ENCODE measurements around the gene TNC. TPM values are rescaled to one million over a fixed set of nuclear protein-coding genes. Genes with fewer than 3 reads are reported as not detected.

Gene TNC
- total and polyA plus RNA-seq, 10 of the 15 experiments (the other 5 are each of a cell fraction or from before 2014, with no cell fraction given): 0.05 to 4.2 (median 0.14) TPM

DNA sequence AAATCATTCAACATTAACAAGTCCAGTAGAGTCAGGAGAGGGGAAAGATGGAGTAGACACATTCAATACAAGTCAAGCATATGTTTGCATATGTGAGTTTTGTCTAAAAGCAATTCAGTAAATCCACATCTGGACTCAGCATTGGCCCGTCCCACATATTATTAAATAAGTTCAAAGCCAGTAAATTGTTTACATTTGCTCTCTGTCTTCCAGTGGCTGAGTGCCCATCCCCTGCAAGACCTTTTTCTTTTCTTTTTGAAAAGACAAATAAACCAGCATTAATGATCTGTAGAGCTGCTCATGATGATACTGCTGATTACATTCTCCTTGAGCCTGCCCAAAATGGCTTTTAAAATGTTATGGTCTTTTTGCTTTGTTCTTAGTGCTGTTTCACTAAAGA is 71.1 kb downstream of the TNC start:
- 0% methylated on average over 1 of the region's 1 CpG for WGBS (ENCODE audit: insufficient coverage, insufficient replicate concordance, low lambda C conversion rate, missing lambda C conversion rate)
- ChIA-PET RAD21 (ENCODE audit: unreplicated experiment) (no interaction called here), SMC1A (ENCODE audit: uncharacterized antibody, unreplicated experiment) (no interaction called here), POLR2A (no interaction called here), CTCF (no interaction called here)
- no peaks in the 10 kb centered on the region for H3K36me3 ChIP-seq (ENCODE audit: control insufficient read depth in 2 of 2, insufficient read depth in 2 of 2, low read length in 1 of 2)
- H2AFZ ChIP-seq (ENCODE audit: control insufficient read depth, low read depth, low read length): no peak overlapping the region
- H3K4me1 ChIP-seq (ENCODE audit: control insufficient read depth, insufficient read depth, low read length): peaks cover 3% of the 10 kb centered on the region; the same call in 1 of the 2 replicates
- no peak overlapping the region for H3K9ac ChIP-seq (ENCODE audit: control insufficient read depth, insufficient read depth, low read length)
- intact Hi-C loops (cut with micrococcal nuclease; ENCODE audit: unreplicated experiment): no loop called here
- no TSS peak for BruUV-seq (replicated peaks)
- ATAC-seq (no peak), DNase-seq (ENCODE audit: low read depth, low spot score) (no peak), FAIRE-seq (no peak)
- H3K79me2 ChIP-seq (ENCODE audit: control insufficient read depth, insufficient read depth, low read length): no peaks in the 10 kb centered on the region
- TF ChIP-seq IKZF1 (conservative IDR thresholded peaks at IDR 0.05) (no peak), CBX3 (IDR thresholded peaks at IDR 0.05; ENCODE audit: borderline replicate concordance, low read depth) (no peak), PAX5 (IDR thresholded peaks at IDR 0.05; ENCODE audit: borderline replicate concordance, low read depth, low read length) (no peak), EZH2 (IDR thresholded peaks at IDR 0.05; ENCODE audit: borderline replicate concordance, control insufficient read depth, low read depth, low read length) (no peak), NFXL1 (IDR thresholded peaks at IDR 0.05; ENCODE audit: borderline replicate concordance) (no peak), BMI1 (IDR thresholded peaks at IDR 0.05; ENCODE audit: borderline replicate concordance) (no peak), HDGF (IDR thresholded peaks at IDR 0.05) (no peak)
- TF ChIP-seq, protein P1, sequence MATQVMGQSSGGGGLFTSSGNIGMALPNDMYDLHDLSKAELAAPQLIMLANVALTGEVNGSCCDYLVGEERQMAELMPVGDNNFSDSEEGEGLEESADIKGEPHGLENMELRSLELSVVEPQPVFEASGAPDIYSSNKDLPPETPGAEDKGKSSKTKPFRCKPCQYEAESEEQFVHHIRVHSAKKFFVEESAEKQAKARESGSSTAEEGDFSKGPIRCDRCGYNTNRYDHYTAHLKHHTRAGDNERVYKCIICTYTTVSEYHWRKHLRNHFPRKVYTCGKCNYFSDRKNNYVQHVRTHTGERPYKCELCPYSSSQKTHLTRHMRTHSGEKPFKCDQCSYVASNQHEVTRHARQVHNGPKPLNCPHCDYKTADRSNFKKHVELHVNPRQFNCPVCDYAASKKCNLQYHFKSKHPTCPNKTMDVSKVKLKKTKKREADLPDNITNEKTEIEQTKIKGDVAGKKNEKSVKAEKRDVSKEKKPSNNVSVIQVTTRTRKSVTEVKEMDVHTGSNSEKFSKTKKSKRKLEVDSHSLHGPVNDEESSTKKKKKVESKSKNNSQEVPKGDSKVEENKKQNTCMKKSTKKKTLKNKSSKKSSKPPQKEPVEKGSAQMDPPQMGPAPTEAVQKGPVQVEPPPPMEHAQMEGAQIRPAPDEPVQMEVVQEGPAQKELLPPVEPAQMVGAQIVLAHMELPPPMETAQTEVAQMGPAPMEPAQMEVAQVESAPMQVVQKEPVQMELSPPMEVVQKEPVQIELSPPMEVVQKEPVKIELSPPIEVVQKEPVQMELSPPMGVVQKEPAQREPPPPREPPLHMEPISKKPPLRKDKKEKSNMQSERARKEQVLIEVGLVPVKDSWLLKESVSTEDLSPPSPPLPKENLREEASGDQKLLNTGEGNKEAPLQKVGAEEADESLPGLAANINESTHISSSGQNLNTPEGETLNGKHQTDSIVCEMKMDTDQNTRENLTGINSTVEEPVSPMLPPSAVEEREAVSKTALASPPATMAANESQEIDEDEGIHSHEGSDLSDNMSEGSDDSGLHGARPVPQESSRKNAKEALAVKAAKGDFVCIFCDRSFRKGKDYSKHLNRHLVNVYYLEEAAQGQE (IDR thresholded peaks at IDR 0.05; ENCODE audit: low read depth, low read length): no peak
- no peak overlapping the region for H3K27ac ChIP-seq (ENCODE audit: control insufficient read depth, insufficient read depth)
- no peaks in the 10 kb centered on the region for H4K20me1 ChIP-seq (ENCODE audit: control insufficient read depth, insufficient read depth)
- peaks cover 0 to 2% of the 10 kb centered on the region in 2 experiments; a peak in 2 of 4 replicates for H3K27me3 ChIP-seq (replicated peaks in 1 of 2; ENCODE audit: control insufficient read depth in 2 of 2, insufficient read depth in 2 of 2, low read length in 1 of 2)
- in situ Hi-C loops (cut with MboI): no loop called here
- no peaks in the 10 kb centered on the region for H3K9me3 ChIP-seq (replicated peaks; ENCODE audit: control insufficient read depth, insufficient read depth, low read length)
- H3K4me3 ChIP-seq: no peak overlapping the region
- H3K4me2 ChIP-seq (ENCODE audit: control insufficient read depth, insufficient read depth): no peak overlapping the region
